Measurements from ENCODE around the gene ZNF503.

DNA sequence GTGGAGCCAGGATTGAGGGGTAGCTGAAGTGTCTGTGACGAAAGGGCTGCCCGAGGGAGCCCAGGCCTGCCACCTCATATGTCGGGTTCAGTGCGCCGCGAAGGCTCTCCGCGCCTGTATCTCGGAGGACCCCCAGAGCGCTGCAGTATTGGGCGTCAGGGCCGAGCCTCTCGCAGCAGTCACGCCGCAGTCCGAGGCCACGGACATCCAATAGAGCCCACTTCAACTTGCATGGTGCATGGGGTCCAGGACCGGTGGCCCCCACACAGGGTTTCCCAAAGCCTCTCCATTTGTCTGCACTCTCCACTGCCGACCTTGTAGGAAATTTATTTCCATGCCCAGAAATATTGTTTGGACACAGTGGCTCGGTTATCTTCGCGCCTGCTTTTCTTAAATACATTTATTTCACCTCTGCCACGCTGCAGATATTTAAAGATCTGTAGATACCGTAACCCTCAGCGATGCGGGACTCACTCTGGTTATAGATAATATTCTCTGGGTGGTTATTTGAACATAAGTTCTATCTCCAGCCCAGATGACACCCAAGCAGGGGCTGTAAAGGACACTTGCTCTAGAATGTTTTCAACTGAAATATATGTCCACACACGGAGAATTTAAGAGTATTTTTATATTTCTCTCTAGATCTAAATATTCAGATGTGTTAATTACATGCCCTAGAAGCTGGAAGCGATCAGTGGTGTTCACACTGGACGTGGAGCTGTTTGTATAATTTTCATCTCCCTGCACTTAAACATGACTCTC lies 5.1 kb upstream of the ZNF503 start:
- TF ChIP-seq, protein P1, sequence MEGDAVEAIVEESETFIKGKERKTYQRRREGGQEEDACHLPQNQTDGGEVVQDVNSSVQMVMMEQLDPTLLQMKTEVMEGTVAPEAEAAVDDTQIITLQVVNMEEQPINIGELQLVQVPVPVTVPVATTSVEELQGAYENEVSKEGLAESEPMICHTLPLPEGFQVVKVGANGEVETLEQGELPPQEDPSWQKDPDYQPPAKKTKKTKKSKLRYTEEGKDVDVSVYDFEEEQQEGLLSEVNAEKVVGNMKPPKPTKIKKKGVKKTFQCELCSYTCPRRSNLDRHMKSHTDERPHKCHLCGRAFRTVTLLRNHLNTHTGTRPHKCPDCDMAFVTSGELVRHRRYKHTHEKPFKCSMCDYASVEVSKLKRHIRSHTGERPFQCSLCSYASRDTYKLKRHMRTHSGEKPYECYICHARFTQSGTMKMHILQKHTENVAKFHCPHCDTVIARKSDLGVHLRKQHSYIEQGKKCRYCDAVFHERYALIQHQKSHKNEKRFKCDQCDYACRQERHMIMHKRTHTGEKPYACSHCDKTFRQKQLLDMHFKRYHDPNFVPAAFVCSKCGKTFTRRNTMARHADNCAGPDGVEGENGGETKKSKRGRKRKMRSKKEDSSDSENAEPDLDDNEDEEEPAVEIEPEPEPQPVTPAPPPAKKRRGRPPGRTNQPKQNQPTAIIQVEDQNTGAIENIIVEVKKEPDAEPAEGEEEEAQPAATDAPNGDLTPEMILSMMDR (IDR thresholded peaks at IDR 0.05; ENCODE audit: low read depth, low read length): no peak
- TF ChIP-seq EZH2phosphoT487 (IDR thresholded peaks at IDR 0.05; ENCODE audit: low read depth): no peak

All from OCI-LY3 (cell line).